Heart left ventricle (tissue), 16 donors: ENCODE measurements around the gene LRMDA. TPM values are rescaled to one million over a fixed set of nuclear protein-coding genes. Genes with fewer than 3 reads are reported as not detected.
A peak's percentile ranks its signal among the peaks of the same experiment; 100 is the strongest.

Experiments used
- ATAC-seq, 4 donors: fragments of 200-7000 bp; cut with Tn5 transposase; one replicate each; pipeline ENCODE4 v1.9.1; 2020 to 2022; ENCODE audit warnings: moderate library complexity in 4 of 4, mild to moderate bottlenecking in 3 of 4, moderate number of reproducible peaks in 1 of 4
- DNase-seq, 5 donors: peaks; one replicate each; pipeline ENCODE4 v3.0.0-alpha.2; 2020
- H3K27ac ChIP-seq, 12 donors: fragments of 200-600 bp; sonication (generic) in 4 of 12; one replicate each; pipeline versions ENCODE4 v1.5.0 to v1.8.0; 2016 to 2022; ENCODE audit warnings: mild to moderate bottlenecking in 2 of 12
- H3K27me3 ChIP-seq, 9 donors: fragments of 200-600 bp; sonication (generic) in 2 of 9; one replicate each; pipeline versions ENCODE4 v1.5.1 to v1.8.0; 2016 to 2022; ENCODE audit warnings: mild to moderate bottlenecking in 3 of 9
- H3K36me3 ChIP-seq, 9 donors: fragments of 200-600 bp; sonication (generic) in 2 of 9; one replicate each; pipeline versions ENCODE4 v1.5.0 to v1.8.0; 2018 to 2022; ENCODE audit warnings: mild to moderate bottlenecking in 2 of 9
- H3K4me1 ChIP-seq, 12 donors: fragments of 200-600 bp; sonication (generic) in 4 of 12; one replicate each; pipeline versions ENCODE4 v1.5.0 to v1.8.0; 2016 to 2022; ENCODE audit warnings: mild to moderate bottlenecking in 3 of 12
- H3K4me3 ChIP-seq, 12 donors: fragments of 200-600 bp; sonication (generic) in 4 of 12; one replicate each; pipeline versions ENCODE4 v1.5.0 to v1.8.0; 2017 to 2022; ENCODE audit warnings: mild to moderate bottlenecking in 9 of 12, moderate library complexity in 4 of 12
- H3K9me3 ChIP-seq, 12 donors: fragments of 200-600 bp; sonication (generic) in 4 of 12; one replicate each; pipeline versions ENCODE4 v1.5.0 to v1.8.0; 2016 to 2022; ENCODE audit warnings: mild to moderate bottlenecking in 1 of 12
- CTCF ChIP-seq, 12 donors: fragments of 200-600 bp; sonication (generic) in 4 of 12; IDR thresholded peaks; one replicate each; pipeline versions ENCODE4 v1.5.0 to v1.8.0; 2018 to 2022; ENCODE audit warnings: antibody characterized with exemption in 12 of 12, mild to moderate bottlenecking in 5 of 12
- POLR2A ChIP-seq, 2 donors: fragments of 450-650 bp; IDR thresholded peaks; one replicate each; pipeline ENCODE4 v1.6.1; 2017; ENCODE audit warnings: antibody characterized with exemption in 2 of 2, mild to moderate bottlenecking in 2 of 2, moderate library complexity in 2 of 2
- WGBS, 4 donors: extraction: QIAGEN DNeasy Blood & Tissue Kit in 2 of 4; methylation state at CpG; one replicate each; pipeline versions ENCODE4 v1.1.5 to v1.1.7; 2013 to 2018; 5-methylcytosine and 5-hydroxymethylcytosine counted together
- intact Hi-C, 10 donors: fragments of 100-400 bp; cut with DNase I; formaldehyde crosslinking; loops; one replicate each; pipeline versions ENCODE4 v1.11.1 to v1.14.2; 2022
- polyA plus RNA-seq, 2 donors: library from polyadenylated mRNA; stranded (reverse); fragments of 200-250 nt; gene quantifications; one replicate each; pipeline ENCODE4 v1.2.3, GENCODE V29; 2013
- total RNA-seq, 9 donors: library from RNA; depleted of rRNA in 2 of 9; stranded (reverse); fragments of >200 nt in 2 of 9; fragmentation: NEBNext Ultra II Directional in 3 of 9; extraction: Animal tissue kit (Norgen Biotek cat#: 25700) in 3 of 9; gene quantifications; one replicate each; pipeline versions ENCODE4 v1.1.0 to v1.2.4, GENCODE V29; 2016 to 2023
- donor health status: ischemic (EF 13 %, LVEDD 7.1; RV severe dilation, severe dysfunction).
- donor health status: healthy with polysubstance abuse.
- donor health status: DM: no; HTN: yes; CAD: no.
- donor health status: DM: no; HTN: no; CAD: no.
- donor health status: ischemic (EF 25% LVEDD 6.9; RV normal size, moderate dysfunction).
- donor health status: ischemic (EF 25% LVEDD 5.7; RV mildly dilated, moderate dysfunction).
- donor health status: healthy.
- donor health status: DM: yes; HTN: yes; CAD: no.
- donor health status: ischemic (EF 35%, LVEDD 5.7; RV mildly dilated, moderate dysfunction).
- donor health status: nonischemic (EF 11% LVEDD 7.7; RV severe dilation, severe dysfunction).
- donor health status: DM: yes; HTN: yes; CAD: no.
- donor health status: PGD.
- donor health status: ischemic (EF 29% LVEDD 5.4; RV normal size, mild dysfunction).
- donor health status: nonischemic (EF 23%, LVEDD 6.1; RV moderate dilation, normal function).

Gene LRMDA
- total and polyA plus RNA-seq, 11 donors = 2.4 to 34.4 (median 14.9) TPM

DNA sequence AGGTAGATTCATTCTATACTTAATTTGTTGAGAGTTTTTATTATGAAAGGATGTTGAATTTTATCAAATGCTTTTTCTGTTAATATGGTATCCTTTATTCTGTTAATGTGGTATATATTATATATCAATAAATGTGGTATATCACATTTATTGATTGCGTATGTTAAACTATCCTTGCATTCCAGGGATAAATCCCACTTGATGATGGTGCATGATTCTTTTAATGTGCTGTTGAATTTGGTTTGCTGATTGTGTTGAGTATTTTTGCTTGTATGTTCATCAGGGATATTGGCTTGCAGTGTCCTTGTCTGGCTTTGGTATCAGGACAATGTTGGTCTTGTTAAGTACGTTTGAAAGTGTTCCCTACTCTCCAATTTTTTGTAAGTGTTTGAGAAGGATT is 11.9 kb downstream of the LRMDA start:
- intact Hi-C loops = no loop called here
- DNase-seq = no peak
- peaks cover 0 to 45% (median 16%) of the 10 kb centered on the region in 12 donors for H3K9me3 ChIP-seq
- TF ChIP-seq POLR2A (IDR thresholded peaks at IDR 0.05) (no peak), CTCF (IDR thresholded peaks at IDR 0.05) (no peak)
- ATAC-seq = no peak
- no peak overlapping the region for H3K4me3 ChIP-seq
- no peak overlapping the region for H3K27ac ChIP-seq
- H3K4me1 ChIP-seq = peaks cover 0 to 7% (median under 1%) of the 10 kb centered on the region in 12 donors
- H3K27me3 ChIP-seq = no peaks in the 10 kb centered on the region
- WGBS, 4 donors = 94 to 96% (median 95%) methylated on average over 2 of the region's 2 CpGs
- peaks cover 0 to 15% (median 0%) of the 10 kb centered on the region in 9 donors for H3K36me3 ChIP-seq

- Histone ChIP-seq H3K36me3 (peaks cover 0 to 15% (median 0%) of the 10 kb centered on the region in 9 donors), H3K4me3 (no peak overlapping the region), H3K4me1 (peaks cover 0 to 20% (median 13%) of the 10 kb centered on the region in 12 donors), H3K9me3 (peaks cover 0 to 45% (median 16%) of the 10 kb centered on the region in 12 donors), H3K27ac (no peak overlapping the region), H3K27me3 (no peaks in the 10 kb centered on the region)
- ATAC-seq (no peak), DNase-seq (no peak)
- intact Hi-C loops = no loop called here
- TF ChIP-seq POLR2A (IDR thresholded peaks at IDR 0.05) (no peak), CTCF (IDR thresholded peaks at IDR 0.05) (no peak)
- WGBS, 4 donors = 90 to 95% (median 93%) methylated on average over 3 of the region's 3 CpGs
These were observed 13.5 kb downstream of the LRMDA start for GRCh38 chr10:75444781-75445386.

GRCh38 chr10:75446508-75446907 is 15.1 kb downstream of the LRMDA start:
- Histone ChIP-seq H3K9me3 (peaks cover 0 to 45% (median 16%) of the 10 kb centered on the region in 12 donors), H3K27me3 (no peaks in the 10 kb centered on the region), H3K4me3 (no peak overlapping the region), H3K4me1 (peaks cover 0 to 29% (median 21%) of the 10 kb centered on the region in 12 donors), H3K36me3 (peaks cover 0 to 15% (median 0%) of the 10 kb centered on the region in 9 donors), H3K27ac (no peak overlapping the region)
- ATAC-seq (no peak), DNase-seq (no peak)
- intact Hi-C loops = no loop called here
- TF ChIP-seq POLR2A (IDR thresholded peaks at IDR 0.05) (no peak), CTCF (IDR thresholded peaks at IDR 0.05) (no peak)
- WGBS, 4 donors = 95 to 100% (median 98%) methylated on average over 1 of the region's 1 CpG

DNA sequence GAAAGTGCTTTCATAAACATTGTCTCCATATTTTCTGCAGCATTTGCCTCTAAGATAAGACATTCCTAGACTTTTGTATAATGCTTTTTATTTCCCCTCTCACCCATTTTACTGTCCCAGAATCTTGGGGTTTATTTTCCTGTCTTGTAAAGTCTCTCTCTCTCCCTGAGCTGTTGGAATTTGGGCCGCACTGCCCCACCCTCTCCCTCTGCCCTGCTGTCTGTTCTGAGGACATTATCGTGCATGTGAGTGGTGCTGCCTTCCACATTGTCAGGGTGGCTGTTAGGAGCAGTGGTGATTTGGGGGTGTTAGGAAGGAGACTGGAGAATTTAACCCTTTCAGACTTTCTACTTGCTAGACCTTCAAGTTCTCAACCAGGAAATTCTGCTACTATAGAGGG is 16.7 kb downstream of the LRMDA start:
- Histone ChIP-seq H3K36me3 (peaks cover 0 to 5% (median 0%) of the 10 kb centered on the region in 9 donors), H3K4me1 (peaks cover 0 to 29% (median 20%) of the 10 kb centered on the region in 12 donors), H3K9me3 (peaks cover 0 to 35% (median 9%) of the 10 kb centered on the region in 12 donors), H3K27me3 (no peaks in the 10 kb centered on the region), H3K4me3 (no peak overlapping the region), H3K27ac (peak overlapping the region in 1 of 12 donors; percentile 42)
- TF ChIP-seq CTCF (IDR thresholded peaks at IDR 0.05) = no peak
- TF ChIP-seq POLR2A (IDR thresholded peaks at IDR 0.05) = no peak
- intact Hi-C loops = no loop called here
- ATAC-seq (peak in 1 of 4 donors; percentile 58), DNase-seq (no peak)
- 49 to 54% (median 53%) methylated on average over 2 of the region's 2 CpGs for WGBS, 4 donors
